ENCODE results near the gene NPIPB13. TPM values are rescaled to one million over a fixed set of nuclear protein-coding genes. Genes with fewer than 3 reads are reported as not detected.
"Not testable (repeated sequence)": the region's sequence is repeated elsewhere in the genome, so short reads cannot be mapped to it uniquely, and the experiment has no call there.

The NPIPB13 gene
- polyA plus RNA-seq (2013, experiment 1 of 2; ENCODE audit: insufficient read length): 2.3 TPM
- 2.1 TPM for polyA plus RNA-seq (2013, experiment 2 of 2; ENCODE audit: insufficient read length)

DNA sequence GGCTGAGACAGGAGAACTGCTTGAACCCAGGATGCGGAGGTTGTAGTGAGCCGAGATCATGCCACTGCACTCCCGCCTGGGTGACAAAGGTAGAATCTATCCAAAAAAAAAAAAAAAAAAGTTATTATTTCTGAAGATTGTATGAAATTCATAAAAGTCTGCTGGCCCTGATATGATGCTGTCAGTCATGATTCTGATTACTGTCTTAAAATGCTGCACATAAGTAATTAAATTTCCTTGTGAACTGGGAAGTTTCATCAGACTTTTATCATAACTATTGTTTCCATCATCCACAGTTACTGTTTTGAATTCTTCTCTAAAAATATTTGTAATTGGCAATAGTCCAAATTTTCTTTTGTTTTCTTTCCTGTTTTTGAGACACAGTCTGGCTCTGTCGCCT, at the start of gene NPIPB13:
Gene NPIPB13 (minus strand): TSS at position 101 of the 400 bp plus-strand sequence. CDS start 2,906 bp downstream, outside the sequence.
- DNase-seq: not testable (repeated sequence)

GRCh38 chr16:30282357-30282756, 34.1 kb upstream of the NPIPB13 start:
- not testable (repeated sequence) for DNase-seq

DNA sequence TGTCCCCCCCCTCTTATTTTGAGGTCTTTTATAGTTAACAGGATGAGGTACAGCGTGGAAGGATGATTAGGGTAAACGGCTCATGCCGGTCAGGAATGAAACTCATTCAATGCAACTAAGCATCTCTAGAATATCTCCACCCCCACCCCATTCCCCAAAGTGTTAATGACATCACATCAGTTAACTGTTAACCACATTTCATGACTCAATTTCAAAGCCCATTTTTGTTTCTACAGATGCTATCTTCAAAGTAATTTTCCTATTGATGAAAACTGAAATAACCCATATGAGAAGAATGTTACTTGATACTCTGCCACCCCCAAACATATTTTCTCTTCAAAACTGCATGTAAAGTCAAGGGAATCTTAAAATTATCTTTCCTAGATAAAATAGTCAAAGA, 30.2 kb upstream of the NPIPB13 start:
- DNase-seq: not testable (repeated sequence)

DNA sequence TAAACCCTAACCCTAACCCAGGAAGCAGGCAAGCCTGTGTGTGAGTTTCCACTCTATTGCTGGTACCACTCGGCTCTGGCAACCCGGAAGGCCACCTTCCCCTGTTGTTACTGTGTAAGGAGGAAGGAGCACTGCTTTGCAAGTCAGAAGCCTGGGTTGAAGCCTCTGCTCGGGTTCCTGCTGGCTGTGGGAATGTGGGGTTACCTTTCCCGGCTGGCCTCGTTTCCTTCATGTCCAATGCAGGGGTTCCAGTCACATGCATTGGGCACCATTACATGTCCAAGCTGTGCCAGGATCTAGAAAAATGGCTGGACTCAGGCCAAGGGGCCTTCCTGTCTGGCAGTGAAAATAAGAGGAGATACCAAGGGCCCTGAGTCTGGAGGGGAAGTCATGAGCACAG, 31.2 kb downstream of the NPIPB13 start:
- not testable (repeated sequence) for DNase-seq

DNA sequence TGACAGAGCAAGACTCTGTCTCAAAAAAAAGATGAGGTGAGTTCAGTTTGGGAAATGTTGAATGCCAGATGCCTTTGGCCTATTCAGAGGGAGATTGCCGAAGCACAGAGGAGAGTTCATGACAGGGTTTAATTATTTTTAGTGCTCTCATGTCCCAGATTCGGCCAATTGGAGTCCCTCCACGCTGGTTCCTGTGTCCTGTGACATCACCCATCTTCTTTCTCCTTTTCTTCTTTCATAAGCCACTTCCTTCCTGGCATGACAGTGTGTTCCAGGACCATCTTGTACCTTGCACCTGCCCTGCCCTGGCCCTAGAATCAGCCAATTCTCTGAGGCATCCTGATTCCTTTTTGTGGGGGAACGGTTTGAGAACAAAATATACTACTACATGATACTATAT, 36.9 kb downstream of the NPIPB13 start:
- DNase-seq: not testable (repeated sequence)

- DNase-seq: not testable (repeated sequence)
These were observed 39.2 kb downstream of the NPIPB13 start for GRCh38 chr16:30209032-30209431.

DNA sequence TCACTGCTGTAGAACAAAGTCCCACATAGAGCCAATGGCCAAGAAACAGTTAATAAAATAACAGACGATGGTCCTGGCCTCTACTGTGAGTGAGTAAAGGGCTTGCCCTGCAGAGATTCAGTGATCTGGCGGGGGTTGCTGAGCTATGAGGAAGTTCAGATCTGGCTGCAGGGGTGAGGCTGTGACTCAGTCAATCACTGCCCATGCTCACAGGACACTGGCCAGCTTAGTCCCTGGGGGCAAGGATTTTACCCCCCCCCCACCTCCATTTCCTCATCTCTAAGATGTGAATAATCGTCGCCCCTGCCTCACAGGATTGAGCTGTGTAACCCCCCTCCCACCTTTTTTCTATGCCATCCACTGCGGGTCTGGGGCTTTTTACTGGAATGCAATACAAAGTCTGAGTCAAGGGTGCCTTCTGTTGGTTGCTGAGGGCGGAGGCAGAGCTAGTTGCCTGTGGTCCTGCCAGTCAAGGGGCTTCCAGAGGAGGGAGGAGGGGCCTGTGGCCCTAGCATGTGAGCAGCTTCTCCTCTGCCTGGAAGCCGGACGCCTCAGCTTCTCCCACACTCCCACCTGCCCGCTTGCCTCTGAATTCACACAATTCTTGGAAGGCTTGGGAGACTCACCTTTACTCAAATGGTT, 41.1 kb downstream of the NPIPB13 start:
- not testable (repeated sequence) for DNase-seq

GRCh38 chr16:30206252-30206651, 42.0 kb downstream of the NPIPB13 start:
- not testable (repeated sequence) for DNase-seq

DNA sequence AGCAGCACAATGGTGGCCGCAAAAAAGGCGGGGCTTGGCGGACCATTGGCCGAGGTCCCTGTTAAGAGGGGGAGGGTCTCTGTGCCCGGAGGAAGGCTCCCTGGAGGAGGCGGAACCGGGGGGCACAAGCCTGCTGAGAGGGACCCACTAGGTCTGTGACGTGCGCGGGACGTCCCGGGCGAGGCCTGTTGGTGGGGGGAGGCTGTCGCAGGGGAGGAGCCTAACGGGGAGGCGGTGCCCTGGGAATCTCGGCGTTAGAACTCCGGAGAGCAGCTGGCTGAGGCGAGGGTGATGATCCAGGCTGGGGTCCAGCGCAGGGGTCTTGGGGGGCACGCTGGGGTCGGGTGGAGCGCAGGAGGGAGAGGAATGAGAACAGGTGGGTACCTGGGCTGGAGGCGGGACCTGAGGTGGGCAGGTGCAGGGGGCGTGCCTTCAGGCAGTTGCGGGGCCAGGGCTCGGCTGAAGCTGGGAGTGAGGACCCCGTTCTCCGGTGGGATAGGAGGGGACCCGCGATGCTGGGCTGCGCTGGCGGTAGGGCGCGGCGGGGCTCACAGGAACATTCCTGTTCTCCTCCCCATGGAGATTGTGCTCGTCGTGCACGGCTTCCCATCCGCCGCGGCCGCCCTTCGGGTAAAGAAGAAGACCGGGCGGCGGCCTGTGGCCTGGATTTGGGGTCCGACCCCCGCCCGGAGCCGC, 42.6 kb downstream of the NPIPB13 start:
- not testable (repeated sequence) for DNase-seq

- DNase-seq: not testable (repeated sequence)
These were observed 48.5 kb downstream of the NPIPB13 start for GRCh38 chr16:30199608-30200343.

DNA sequence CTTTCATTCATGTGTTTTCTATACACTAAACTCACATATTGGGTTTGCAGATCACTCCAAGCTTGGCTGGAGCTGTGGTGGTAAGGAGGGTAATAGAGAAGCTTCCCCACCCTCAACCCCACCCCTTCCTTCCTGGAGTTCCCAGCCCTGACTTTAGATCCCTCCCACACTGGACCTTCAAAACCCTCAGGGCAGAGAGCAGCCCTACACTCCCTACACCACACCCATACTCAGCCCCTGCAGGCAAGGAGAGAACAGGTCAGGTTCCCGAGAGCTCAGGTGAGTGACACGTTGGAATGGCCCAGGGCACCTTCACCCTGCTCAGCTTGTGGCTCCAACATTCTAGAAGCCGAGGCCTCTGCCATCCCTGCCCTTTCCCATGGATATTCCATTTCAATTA, 49.2 kb downstream of the NPIPB13 start, which contains the start of gene SULT1A3:
Gene SULT1A3 (plus strand): TSS at position 207 of the 400 bp plus-strand sequence. CDS start 1,474 bp downstream, outside the sequence.
- DNase-seq: not testable (repeated sequence)
